NCI-H460 (cell line): ENCODE results near the gene SLIT1. TPM values are rescaled to one million over a fixed set of nuclear protein-coding genes. Genes with fewer than 3 reads are reported as not detected.

Source experiments
- DNase-seq: peaks from one replicate; pipeline ENCODE4 v3.0.0-alpha.2; 2016; ENCODE audit warnings: low read depth; ENCODE audit errors: extremely low read depth
- total RNA-seq: library from RNA; depleted of rRNA; stranded (reverse); fragments of >200 nt; shearing (Covaris generic); gene quantifications from 2 replicates; pipeline ENCODE4 v1.2.3, GENCODE V29; 2014

SLIT1 gene
- total RNA-seq, 1 experiment from 2014 or later, result 0.27 TPM

DNA sequence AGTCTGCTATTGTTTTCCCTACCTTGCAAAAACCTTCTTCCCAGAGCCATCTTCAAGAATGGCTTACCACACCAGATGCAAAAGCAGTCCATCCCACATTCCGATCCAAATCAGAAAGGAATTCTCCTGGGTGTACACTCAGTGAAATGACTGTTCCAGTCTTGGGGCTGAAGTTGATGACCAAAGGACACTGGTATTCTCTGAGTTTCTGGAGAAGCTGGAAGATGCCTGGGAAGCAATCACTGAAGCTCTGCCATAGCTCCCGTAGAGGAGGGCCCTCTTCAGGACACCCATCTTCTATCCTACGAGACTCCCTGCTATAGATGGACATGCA is 197.9 kb downstream of the SLIT1 start:
- no peak for DNase-seq

DNA sequence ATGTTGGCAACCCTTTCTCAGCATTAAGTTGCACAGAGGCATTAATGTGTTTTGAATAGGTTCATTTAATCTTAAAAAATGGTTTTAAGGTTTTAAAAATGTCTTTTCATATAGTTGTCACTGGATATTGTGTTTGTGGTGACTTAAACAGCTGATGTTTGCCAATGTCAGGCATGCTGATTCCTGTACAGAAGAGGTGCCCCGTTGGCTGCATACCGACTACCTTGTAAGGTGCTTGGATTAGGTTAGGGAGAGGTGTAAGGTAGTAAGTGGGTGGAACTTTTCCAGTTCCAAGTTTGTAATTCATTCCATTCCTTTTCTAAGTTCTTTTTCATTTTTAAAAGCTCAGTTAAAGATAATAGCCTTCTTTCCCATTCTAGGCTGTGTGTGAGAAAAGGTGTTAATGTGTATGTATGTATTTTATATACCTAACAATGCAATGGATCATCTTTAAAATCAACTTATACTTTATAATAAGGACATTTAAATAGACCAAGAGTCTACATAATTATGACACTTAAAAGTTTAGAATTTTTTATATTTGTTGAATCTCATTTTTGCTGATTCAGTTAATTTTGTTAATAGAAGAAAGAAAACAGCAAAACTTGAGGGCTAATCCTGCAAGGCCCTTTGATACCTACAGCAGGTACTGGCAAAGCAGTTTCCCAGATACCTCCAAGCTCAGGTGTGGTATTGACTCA is 198.5 kb downstream of the SLIT1 start:
- DNase-seq, result no peak

DNA sequence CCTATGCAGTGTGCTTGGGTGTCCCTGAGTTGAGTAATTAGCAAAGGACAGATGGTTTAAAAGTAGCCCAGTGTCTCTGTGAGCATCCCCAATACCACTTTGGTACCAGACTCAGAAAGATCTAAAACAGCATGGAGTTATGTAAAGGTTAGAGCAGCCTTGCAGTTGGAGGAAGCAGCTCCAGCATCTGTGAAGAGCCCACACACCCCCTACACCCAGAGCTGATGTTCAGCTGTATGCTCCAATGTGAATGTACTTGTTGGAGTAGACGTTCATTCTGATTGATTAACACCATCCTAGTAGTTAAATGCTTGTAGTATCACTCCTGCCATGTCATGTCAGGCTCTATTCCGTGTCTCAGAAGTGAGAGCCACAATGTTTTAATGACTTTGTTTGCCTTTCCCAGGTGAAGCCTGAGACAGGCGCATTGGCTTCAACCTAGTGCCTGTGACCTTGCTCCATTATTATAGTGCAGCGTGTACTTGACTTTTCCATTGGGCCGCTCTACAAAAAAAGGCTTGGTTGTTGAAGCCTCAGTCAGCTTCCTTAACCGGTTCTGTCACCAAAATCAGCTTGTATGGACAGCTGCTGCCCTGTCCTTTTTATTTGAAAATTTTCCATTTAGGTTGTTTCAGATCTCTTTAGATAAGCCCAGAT is 199.4 kb downstream of the SLIT1 start:
- no peak for DNase-seq

DNA sequence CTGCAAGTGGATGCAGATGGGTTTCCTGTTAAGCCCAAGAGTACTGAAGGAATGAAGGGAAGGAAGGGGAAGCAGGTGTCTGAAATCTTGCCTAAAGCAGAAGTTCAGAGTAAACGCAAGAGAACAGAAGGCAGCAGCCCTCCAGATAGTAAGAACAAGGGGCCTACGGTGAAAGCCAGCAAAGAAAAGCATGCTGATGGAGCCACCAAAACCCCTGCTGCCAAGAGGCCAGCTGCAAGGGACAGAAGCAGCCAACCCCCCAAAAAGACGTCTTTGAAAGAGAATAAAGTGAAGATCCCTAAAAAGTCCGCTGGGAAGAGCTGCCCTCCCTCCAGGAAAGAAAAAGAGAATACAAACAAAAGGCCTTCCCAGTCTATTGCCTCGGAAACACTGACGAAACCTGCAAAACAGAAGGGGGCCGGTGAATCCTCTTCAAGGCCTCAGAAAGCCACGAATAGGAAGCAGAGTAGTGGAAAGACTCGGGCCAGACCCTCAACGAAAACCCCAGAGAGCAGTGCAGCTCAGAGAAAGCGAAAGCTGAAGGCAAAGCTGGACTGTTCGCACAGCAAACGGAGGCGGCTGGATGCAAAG is 201.1 kb downstream of the SLIT1 start:
- DNase-seq, result no peak

- no peak for DNase-seq
Observed at GRCh38 chr10:96982149-96982930, 203.4 kb downstream of the SLIT1 start.

DNA sequence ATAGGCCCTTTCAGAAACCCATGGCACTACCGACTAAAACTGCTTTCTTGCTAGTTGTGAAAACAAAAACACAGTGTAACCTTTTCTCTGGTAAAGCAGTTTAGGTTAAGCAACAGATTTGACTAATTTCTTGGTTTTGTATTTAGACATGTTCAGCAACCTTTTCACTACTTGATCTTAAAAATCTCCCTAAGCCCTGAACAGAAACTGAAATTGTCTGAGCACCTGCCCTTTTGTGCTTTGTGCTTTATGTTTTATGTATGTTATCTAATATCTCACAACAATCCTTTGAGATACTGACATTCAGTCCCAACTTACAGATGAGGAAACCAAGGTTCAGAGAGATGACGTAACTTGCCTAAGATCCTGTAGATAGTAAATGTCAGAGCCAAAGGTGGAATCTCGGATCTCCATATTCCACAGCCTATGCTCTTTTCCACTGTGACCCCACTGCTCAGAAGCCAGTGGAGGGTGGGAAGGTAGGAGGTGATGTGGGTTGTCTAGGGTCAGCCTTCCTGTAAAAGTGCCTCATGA is 207.1 kb downstream of the SLIT1 start:
- no peak for DNase-seq

DNA sequence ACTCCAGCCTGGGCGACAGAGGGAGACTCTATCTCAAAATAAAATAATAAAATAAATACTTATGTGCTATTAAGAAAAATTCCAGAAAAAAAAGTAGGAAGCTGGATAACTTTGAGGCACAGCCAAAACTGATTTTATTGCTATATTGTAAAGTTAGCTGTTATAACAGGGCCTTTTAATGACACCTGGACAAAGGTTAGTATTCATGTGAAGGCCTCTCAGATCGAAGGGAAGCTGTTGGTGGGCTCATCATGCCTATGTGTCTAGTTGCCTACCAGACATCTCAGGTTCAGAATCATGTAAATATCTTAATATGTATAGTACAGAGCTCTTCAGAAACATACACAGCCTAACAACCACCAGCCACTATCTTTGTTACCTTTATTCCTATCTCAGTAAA is 210.6 kb downstream of the SLIT1 start:
- DNase-seq, result no peak

DNA sequence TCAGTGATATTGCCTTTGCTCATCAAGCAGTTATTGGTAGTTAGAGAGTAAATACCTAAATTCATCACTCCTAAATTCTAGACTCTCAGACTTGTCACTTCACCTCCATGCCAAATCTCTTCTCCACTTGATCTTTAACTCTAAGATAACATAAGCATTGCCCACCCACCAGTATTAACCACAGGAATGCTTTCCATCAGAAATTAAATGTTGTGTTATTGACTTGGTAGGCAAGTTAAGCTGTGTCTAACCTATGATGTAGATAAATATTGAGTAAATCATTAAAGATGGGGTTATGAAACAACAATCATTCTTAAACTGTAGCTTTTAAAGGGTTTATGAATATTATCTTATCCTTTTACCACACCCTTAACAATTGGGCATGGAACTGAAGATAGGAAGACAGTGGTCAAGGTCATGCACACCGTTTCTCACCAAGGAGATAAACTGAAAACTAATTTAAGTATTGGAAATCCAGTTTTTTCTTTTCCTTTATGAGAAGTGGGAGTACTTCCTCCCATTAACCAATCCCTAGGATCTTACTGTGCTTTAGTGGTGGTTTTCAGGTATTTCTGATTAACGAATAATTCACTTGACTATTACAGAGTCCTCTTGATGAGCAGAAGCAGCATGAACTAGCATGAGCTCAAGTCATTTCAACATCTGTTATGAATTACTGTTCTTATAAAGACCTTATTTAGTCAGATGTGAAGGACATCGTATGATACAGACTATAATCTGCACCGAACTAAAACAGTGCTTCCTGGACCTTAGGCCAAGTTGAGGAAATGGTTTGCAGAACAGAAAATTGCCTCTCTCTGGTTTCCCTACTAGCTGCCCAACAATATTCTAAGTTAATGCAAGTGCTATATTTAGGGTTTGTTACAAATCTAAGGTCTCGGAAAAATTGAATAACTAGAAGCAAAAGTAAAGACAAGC is 211.7 kb downstream of the SLIT1 start:
- DNase-seq, result no peak

DNA sequence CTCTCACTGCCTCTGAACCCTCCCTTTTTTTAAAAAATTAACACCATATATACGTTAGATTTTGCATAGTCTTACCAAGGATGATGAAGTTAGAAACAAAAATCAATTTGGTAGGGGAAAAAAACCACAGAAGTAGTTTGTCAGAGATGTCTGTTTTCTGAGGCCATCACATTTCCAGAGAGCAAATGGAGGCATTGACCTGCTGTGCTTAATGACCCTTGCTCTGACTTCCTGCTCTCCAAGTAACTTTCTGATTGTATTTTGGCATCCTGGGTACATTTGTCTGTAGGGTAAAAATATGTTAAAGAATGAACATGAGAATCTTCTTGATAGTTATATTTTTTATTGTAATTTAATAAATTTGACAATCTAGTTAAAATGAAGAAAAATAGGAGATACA is 213.5 kb downstream of the SLIT1 start:
- no peak for DNase-seq

GRCh38 chr10:96971324-96971723 is 214.4 kb downstream of the SLIT1 start:
- no peak for DNase-seq

DNA sequence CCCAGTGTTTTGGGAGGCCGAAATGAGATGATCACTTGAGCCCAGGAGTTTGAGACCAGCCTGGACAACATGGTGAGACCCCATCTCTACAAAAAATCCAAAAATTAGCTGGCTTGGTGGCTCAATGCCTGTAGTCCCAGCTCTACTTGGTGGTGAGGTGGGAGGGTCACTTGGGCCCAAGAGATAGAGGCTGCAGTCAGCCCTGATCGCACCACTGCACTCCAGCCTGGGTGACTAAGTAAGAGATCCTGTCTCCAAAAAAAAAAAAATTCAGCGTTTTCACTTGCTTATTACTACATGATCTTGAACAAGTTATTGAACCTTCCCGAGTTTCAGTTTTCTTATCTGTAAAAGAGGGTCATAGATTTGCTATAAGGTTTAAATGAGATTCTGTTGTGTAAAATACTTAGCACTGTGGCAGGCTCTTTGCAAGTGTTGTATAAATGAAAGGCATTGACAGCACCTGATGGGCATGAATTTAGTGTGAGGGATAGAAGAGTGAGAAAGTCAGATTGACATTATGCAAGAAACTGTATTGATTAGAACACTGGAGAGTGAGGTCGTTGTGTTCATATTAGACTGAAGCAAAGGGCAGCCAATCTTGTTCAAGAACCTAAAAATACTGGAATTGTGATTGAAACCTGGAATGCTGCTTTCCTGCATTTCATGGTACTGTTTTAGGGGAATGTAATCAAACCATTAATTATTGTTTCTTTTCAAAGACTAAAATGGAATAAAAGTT is 216.9 kb downstream of the SLIT1 start:
- DNase-seq, result no peak

- no peak for DNase-seq
Observed at GRCh38 chr10:96967847-96968246, 217.9 kb downstream of the SLIT1 start.

DNA sequence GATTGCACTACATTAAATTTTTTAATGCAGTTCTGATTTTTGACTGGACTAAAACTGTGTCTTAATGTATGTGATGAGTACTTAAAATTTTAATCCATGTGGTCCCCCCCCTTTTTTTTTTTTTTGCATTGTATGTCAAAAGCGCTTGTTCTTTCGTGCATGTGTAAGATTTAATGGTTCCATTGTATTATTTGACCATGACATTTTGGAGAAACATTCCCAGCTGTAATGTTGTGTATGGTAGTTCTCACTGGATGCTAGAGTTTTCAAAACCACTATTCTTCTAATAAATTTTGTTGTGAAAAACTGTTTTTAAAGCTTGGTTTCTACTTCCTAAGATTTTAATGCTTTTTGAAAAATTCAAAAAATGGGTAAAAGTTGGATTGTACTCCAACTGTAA is 221.6 kb downstream of the SLIT1 start:
- DNase-seq, result no peak

- no peak for DNase-seq
Observed at GRCh38 chr10:96960872-96961271, 224.9 kb downstream of the SLIT1 start.

- no peak for DNase-seq
Observed at GRCh38 chr10:96959733-96960132, 226.0 kb downstream of the SLIT1 start.

GRCh38 chr10:96958071-96958470 is 227.7 kb downstream of the SLIT1 start:
- no peak for DNase-seq

DNA sequence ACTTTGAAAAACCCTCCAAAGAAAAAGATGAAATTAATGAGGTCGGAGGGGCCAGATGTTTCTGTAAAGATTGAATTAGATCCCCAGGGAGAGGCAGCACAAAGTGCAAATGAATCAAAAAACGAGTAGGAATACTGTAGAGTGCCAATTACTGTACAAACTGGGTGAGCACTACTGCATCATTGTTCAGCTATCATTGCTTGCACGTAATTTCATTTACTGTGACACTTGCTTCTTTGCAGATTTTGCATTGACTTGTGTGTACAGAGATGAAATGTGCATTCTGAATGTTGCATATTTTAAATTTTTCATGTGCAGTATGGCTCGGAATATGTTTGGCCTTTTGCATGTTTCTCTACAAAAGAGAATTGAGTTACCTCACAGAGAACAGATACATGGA is 230.0 kb downstream of the SLIT1 start:
- no peak for DNase-seq

GRCh38 chr10:96951954-96952353 is 233.8 kb downstream of the SLIT1 start:
- no peak for DNase-seq

DNA sequence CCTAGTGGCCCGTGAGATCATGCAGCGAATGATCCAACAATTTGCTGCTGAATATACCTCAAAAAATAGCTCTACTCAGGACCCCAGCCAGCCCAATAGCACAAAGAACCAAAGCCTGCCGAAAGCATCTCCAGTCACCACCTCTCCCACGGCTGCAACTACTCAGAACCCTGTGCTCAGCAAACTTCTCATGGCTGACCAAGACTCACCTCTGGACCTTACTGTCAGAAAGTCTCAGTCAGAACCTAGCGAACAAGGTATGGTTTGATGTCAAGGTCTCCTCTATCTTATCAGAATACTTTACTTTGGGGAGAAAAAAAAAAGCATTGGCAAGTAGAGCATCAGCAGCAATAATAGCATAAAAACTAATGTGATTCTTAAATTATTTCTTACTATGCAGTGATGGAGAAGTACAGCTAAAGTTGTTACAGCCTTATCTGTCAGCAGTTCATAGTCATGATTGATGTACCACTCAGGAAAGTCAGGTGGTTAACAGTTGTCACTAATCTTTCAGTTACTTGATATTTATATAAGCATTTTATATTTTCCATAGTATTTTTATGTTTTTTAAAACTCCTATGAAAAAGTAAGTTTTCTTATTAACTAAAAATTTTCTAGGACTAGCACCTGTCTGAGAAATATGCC is 236.6 kb downstream of the SLIT1 start:
- DNase-seq, result no peak
